Activated CD8-positive, alpha-beta memory T cell treated with anti-CD3 and anti-CD28 coated beads, Interleukin-2, amount 50 U/mL, for 48 hours (primary cell): ENCODE results near the gene DCN.
"Not testable (repeated sequence)": the region's sequence is repeated elsewhere in the genome, so short reads cannot be mapped to it uniquely, and the experiment has no call there.

Experiments used
- DNase-seq: peaks from one replicate; pipeline ENCODE4 v3.0.0-alpha.2; 2020

DCN gene

DNA sequence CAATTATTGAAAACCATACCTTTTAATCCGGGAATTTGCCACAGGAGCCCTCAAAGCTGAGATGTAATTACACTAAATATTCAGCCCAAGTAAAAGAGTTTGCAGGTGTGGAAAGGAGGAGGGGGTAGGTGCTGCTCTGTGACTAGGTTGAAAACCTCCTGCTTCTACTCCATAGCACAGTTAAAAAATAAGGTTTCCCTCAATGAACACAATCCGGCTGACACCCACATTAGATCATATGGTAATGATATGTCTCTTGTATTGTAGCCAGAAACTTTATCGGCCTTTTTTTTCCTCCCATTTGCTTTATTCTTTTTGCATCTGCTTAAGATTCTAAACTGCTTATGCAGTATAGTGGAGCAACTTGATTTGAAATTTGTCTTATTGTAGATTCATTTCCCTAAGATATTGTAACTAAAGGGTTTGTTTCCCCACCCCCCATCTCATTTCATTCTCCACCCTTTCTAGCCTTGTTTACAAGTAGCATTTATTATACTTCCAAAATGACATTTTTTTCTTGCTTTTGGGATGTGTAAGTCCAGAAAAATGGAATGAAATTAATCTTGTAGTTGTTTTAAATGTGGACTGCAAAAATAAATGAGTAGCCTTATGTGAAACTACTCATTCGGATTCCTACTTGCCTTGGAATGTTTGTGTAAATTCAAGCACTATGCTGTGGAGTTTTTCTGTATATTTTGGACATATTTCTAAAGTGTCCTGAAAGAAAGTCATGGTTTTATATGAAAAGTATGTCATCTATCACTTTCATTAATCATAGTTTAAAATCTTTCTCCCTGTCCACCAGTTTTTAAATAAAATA lies at the start of gene DCN:
Gene DCN (minus strand): TSS at position 182 of the 820 bp plus-strand sequence. CDS start 4,265 bp downstream, outside the sequence.
- no peak for DNase-seq

DNA sequence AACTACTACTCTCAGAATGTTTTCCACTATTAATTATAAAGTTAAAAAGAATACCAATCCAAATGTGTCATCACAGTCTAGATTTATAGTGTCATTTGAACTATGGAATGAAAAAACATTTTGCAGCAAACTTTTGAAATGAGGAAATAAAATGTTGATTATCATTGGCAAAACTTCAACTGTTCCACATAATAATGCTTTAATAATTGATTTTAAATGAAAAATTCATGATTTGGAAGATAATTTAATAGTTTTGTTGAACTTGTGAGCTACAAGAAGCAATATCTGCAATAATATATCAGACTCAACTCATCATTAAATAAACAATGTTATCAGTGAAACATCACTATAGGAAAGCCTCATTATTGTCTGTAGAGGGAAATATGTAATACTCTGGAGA lies 48.2 kb upstream of the DCN start:
- DNase-seq, result no peak

DNA sequence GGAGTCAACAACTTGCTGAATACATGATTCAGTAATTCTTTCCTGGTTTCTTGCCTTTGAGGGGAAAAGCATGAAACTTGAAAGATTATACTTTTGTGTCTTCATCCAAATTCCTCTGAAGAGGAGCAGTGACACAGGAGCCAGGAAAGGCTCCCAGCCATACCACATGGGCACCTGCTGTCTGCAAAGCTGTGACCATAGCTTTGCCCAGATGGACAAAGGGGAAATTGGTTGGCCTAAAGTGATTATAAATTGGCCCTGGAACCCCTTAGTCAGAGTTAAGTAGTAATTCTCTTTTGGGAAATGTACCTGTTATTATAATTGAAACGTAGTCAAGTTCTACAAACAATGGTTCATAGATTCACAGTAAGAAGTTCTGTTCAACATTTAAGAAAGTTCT lies 44.3 kb upstream of the DCN start:
- no peak for DNase-seq

DNA sequence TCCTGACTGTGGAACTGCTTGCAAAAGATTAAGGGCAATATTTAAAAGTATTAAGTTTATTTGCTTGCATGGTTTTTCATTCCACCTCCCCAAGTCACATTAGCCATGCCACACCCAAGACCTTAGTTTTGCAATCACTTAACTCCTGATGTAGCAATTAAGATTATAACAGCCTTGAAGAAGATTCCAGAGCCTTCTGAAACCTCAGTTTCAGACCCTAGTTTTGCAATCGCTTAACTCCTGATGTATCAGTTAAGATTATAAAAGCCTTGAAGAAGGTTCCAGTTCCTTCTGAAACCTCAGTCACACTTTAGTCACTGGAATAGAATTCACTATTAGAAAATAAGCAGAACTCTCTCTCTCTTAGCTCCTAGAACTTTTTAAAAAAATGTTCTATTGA lies 42.7 kb upstream of the DCN start:
- DNase-seq, result no peak

DNA sequence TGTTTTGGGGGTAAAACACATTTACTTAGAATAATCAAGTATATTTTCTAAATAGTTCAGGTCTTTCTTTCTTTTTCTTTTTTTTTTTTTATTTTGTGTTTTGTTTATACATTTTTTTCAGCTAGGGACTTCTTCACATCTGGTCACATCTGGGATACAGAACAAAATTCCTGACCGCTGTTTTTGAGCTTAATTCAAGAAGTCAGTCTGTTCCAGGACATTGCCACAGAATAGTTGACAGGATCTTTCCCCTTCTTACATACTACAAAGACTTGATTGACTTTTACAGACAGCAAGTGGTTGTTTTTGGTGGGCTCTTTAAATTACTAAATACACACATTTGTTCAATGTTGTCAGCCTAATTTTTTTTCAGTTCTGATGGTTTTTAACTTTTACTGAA lies 41.8 kb upstream of the DCN start:
- no peak for DNase-seq

DNA sequence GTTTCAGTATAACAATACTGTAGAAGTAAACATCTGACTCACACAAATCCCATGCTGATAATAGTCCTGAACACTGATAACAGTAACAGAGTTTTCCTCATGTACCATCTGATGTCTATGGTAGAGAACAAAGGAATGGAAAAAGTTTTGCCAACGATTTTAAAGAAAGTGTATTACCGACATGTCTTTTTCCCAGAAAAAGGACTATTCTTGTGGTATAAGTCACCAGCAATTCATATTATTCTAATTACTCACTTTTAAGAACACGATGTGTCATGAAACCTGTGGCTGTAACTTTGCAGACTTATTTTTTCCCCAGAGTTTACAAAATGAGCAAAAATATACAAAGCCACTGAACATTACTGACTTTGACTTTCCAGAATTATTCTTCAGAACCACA lies 40.1 kb upstream of the DCN start:
- DNase-seq, result no peak

DNA sequence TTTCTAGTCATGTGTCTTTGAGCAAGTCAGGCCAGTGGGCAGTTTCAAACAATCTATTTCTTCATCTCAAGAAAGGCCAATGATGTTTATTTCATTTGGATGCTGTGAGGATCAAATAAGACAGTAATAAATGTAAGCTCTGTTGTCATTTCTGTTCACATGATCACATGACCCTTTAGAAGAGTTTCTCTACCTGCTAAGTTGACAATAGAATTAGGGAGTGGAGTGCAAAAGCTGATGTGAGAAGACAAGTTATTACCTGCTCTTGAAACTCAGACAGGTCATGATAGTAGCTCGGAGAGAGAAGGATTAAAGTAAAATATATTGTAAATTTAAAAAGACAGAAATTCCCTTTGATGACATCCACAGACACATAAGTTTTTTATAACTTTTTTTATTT lies 37.3 kb upstream of the DCN start:
- no peak for DNase-seq

DNA sequence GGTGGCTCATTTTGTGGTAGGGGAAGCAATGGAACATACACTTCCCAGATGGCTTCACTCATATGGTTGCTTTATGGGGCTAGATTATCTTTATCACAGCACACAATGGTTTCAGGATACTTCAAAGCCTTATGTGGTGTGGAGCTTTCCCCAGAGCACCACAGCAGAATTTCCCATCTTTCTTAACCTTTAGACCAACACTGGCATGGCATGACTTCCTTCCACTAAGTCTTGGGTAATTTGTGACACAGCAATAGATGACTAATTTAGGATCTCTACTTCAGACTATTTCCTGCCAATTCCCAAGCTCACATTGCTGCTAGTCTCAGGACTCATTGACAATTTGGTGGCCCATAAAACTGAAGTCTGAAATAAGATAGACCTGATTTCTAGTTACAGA lies 36.9 kb upstream of the DCN start:
- no peak for DNase-seq

DNA sequence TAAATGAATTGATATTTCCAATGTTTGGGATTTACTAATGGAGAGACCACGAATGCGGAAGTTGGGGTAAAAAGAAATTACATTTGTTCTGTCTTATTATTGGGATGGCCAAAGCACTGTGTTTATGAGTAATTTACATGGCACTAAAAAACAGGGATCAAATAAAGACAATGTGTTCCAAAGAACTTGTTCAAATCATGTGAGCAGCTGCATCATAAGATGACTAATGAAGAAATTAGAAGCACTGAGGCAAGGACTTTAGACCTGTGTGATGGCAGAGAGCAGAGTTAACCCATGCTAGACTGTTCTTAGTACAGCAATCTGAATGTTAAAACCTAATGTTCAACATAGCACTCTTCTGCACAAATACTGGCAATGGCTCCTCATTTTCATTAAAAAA lies 34.3 kb upstream of the DCN start:
- DNase-seq, result no peak

- DNase-seq, result no peak
Measured at GRCh38 chr12:91215940-91216454, 33.4 kb upstream of the DCN start.

GRCh38 chr12:91211866-91212265 lies 29.2 kb upstream of the DCN start:
- no peak for DNase-seq

DNA sequence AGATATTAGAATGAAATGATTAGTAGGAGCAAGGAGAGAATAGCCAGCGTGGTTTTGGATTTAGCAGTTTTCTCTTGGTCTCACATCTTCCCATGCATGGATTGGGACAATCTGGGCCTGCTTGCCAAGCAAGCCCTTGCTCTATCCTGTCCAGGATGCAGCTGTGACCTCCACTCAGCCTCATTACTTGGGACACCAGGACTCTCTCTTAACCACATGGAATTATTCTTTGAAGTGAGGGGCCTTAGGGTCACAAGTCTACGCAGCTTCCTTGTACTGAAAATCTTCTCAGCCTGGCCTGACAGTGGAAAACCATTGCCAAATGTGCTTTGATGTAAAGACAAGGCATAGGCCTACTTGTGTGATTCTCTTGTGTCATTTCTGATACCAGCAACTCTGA lies 28.0 kb upstream of the DCN start:
- DNase-seq, result no peak

DNA sequence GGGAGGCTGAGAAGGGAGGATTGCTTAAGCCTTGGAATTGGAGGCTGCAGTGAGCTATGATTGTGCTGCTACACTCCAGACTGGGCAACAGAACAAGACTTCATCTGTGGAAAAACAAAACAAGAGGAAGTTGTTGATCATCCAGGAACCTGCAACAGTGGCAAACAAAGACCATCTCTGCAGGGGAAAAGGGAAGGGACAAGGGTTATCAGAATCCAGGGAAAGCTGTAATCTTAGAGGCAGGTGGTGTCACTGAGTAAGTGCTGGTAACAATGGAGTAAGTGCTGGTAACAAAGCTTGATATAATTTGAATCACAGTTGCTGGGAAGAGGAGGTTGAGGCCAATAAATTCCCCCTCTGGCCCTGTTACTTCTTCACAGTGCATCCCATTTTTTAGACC lies 27.5 kb upstream of the DCN start:
- no peak for DNase-seq

DNA sequence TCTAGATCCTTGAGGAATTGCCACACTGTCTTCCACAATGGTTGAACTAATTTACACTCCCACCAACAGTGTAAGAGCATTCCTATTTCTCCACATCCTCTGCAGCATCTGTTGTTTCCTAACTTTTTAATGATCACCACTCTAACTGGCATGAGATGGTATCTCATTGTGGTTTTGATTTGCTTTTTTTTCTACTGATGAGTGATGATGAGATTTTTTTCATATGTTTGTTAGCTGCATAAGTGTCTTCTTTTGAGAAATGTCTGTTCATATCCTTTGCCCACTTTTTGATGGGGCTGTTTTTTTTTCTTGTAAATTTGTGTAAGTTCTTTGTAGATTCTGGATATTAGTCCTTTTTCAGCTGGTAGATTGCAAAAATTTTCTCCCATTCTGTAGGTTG lies 24.7 kb upstream of the DCN start:
- not testable (repeated sequence) for DNase-seq

GRCh38 chr12:91205811-91206210 lies 23.2 kb upstream of the DCN start:
- no peak for DNase-seq

- no peak for DNase-seq
Measured at GRCh38 chr12:91204421-91204820, 21.8 kb upstream of the DCN start.

GRCh38 chr12:91203610-91204009 lies 21.0 kb upstream of the DCN start:
- no peak for DNase-seq

DNA sequence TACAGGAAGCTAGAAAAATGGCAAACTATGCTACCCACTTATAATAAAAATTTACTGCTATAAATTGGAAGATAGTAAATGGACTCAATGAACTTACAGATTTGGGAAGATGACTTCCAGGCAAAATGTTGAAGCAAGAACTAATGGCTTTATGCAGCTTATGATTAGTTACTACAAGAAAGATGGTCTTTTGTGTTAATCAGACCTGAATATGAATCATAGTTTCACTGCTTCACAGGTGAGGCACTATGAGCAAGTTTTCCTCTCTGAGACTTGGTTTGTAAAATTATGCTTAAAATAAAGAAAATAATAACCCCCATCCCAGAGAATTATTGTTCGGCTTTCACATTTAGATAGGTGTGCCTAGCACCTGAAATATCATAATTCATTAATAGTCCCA lies 19.8 kb upstream of the DCN start:
- DNase-seq, result no peak

GRCh38 chr12:91196436-91196835 lies 13.8 kb upstream of the DCN start:
- no peak for DNase-seq

DNA sequence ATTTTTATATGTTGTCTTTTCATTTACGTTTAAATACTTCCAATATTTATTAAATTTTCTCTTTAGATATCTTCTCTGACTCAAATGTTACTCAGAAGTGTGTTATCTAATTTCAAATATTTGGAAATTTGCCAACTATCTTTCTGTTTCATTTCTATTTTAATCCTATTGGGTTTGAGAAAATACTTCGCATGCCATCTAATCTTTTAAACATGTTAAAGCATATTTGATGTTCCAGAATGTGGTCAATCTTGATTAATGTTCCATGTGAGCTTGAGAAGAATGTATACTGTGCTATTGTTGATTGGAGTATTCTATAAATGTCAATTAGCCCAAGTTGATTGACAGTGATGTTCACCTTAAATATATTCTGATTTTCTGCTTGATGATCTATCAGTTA lies 11.9 kb upstream of the DCN start:
- no peak for DNase-seq

GRCh38 chr12:91191513-91192111 lies 9.0 kb upstream of the DCN start:
- no peak for DNase-seq

- no peak for DNase-seq
Measured at GRCh38 chr12:91189516-91189915, 6.9 kb upstream of the DCN start.

- no peak for DNase-seq
Measured at GRCh38 chr12:91188778-91189177, 6.2 kb upstream of the DCN start.

GRCh38 chr12:91186156-91186555 lies 3.5 kb upstream of the DCN start:
- no peak for DNase-seq

GRCh38 chr12:91185421-91185820 lies 2.8 kb upstream of the DCN start:
- no peak for DNase-seq
